GM21576 (cell line): ENCODE data around the gene NUCKS1.

Experiments used
- ATAC-seq: cut with Tn5 transposase; IDR thresholded peaks from one replicate; pipeline ENCODE4 v1.9.1; 2021; ENCODE audit warnings: mild to moderate bottlenecking, moderate library complexity; ENCODE audit not compliant: unreplicated experiment

Gene NUCKS1

DNA sequence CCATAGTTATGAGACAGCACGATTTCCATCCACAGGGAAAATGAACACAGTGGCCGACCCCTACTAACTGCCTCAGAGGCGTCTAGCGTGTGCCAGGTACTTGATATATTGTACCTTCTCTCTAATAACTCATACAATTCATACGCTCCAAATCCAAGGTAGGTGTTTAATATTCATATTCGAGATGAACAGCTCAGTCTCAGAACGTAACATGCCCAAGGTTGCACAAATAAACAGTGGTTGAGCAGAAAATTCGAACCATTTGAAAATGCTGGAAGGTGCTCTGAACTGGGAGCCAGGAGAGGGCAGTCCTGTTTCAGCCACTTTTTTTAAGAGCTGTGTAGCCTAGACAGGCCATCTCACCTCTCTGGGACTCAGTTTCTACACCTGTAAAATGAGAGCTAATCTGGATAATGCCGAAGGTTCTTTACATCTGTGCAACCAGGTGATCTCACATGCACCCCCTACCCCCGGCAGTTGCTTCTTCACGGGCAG is 77.5 kb downstream of the NUCKS1 start:
- no peak for ATAC-seq

- ATAC-seq = no peak
These were observed 79.2 kb downstream of the NUCKS1 start for GRCh38 chr1:205670611-205671430.

DNA sequence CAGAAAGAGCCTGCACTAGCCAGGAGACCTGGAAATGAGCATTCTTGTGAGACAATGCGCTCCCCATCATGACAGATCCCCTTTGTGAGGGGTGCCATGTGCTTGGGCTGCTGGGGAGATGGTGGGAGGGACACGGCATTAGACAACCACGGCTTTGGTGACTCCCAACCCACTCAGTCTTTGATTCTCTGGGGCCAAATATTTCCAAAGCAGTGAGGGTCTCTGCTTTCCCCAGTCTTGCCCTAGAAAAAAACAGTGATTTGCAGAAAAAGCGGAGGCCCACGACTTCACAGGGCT is 79.9 kb downstream of the NUCKS1 start:
- ATAC-seq = no peak

- no peak for ATAC-seq
These were observed 80.4 kb downstream of the NUCKS1 start for GRCh38 chr1:205669341-205670149.

- ATAC-seq = no peak
These were observed 81.0 kb downstream of the NUCKS1 start for GRCh38 chr1:205668951-205669340.

- ATAC-seq = no peak
These were observed 81.9 kb downstream of the NUCKS1 start for GRCh38 chr1:205667909-205668643.

DNA sequence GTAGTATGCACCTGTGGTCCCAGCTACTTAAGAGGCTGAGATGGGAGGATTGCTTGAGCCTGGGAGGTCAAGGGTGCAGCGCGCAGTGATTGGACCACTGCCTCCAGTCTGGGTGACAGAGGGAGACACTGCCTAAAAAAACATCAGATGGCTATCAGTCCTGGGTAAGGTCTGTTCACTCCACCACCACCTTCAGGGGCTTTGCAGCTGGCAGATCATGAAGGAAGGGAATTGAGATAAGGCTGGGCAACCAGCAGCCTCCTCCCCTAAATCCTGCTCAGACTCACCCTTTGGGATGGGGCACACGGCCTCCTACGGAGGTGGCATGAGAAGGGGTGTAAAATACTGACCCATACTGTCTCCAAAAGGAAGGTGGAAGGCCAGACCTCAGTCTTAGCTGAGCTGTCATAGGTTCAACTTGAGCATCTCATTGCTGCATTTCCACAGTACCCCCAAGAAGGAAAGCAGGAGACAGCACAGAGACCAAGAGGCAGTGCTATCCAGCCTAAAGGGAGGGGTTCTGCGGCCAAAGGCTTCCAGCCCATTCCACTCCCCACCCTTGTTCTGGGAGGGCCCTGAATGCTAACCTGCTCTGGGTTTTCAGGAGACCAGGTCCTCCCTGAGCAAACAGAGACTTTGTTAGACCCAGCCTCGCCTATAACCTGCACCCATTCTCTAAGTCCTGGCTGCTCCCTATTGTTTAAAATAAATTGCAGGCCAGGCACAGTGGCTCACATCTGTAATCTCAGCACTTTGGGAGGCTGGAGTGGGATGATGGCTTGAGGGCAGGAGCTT is 83.4 kb downstream of the NUCKS1 start:
- ATAC-seq = no peak

GRCh38 chr1:205665201-205666045 is 84.6 kb downstream of the NUCKS1 start:
- ATAC-seq = no peak

DNA sequence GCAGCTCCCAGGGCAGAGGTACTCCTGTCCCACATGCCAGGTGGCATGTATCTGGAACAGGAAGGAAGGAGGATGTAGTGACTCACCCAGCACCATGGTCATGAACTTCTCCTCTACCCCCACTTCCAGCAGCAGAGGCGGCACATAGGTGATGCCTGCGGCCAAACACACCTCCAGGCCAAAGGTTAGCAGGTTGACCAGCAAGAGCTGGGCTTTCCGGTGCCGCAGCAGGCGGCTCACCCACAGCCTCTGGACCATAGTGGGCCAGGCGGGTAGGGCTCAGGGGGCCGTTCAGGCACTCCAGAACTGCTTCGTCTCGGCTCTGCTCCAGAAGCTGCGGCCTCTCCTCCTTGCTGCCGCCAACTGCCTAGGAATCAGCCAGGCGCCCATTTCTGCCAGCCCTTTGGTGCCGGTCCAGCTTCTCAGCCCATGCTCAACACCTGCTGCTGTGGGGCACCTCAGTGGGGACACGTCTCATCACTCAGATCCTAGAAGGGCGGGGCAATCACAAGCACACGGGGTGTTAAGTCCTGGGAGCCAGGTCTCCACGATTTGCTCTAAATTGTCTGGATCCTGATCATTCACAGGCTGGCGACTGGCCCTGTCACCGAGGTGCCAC is 85.5 kb downstream of the NUCKS1 start:
- ATAC-seq = no peak

GRCh38 chr1:205663286-205663936 is 86.6 kb downstream of the NUCKS1 start:
- ATAC-seq = no peak
